Gastroesophageal sphincter (tissue), 3 donors: ENCODE measurements around the gene LRP1B.

ENCODE experiments used
- CTCF ChIP-seq, 4 experiments: fragments of 200-600 bp in 2 of 4; fragments of 450-650 bp in 2 of 4; sonication (generic) in 1 of 4; IDR thresholded peaks; one replicate each; pipeline ENCODE4 v1.5.1; 2017 to 2019; ENCODE audit warnings: antibody characterized with exemption in 4 of 4, mild to moderate bottlenecking in 2 of 4, moderate library complexity in 2 of 4
- POLR2A ChIP-seq, 2 donors: fragments of 450-650 bp; IDR thresholded peaks; one replicate each; pipeline ENCODE4 v1.6.1; 2017; ENCODE audit warnings: antibody characterized with exemption in 2 of 2, mild to moderate bottlenecking in 2 of 2, moderate library complexity in 1 of 2
- POLR2AphosphoS5 ChIP-seq: sonication (generic); formaldehyde crosslinking; IDR thresholded peaks from one replicate; pipeline ENCODE4 v1.6.1; 2017; ENCODE audit warnings: antibody characterized with exemption

DNA sequence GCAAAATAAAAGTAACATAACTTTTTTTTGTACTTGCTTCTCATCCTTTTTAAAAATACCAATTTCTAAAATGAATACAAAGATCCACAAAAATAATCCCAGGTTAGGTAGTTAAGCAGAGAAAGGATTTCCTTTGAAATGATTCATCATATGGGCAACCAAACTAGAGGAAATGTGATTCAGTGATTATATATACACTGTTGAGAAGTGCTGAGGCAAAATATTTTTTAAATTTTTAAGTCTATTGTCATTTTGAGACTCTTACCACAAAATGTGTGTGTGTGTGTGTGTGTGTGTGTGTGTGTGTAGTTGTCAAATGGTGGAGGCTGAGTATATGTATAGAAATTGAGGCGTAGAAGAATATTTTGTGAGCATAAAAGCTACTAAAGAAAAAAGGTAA lies 1075.3 kb downstream of the LRP1B start:
- no peak for TF ChIP-seq CTCF (IDR thresholded peaks at IDR 0.05)
- TF ChIP-seq POLR2AphosphoS5: no peak
- TF ChIP-seq POLR2A (IDR thresholded peaks at IDR 0.05): no peak
